Karpas-422 (cell line): ENCODE measurements around the gene BCKDHB. TPM values are rescaled to one million over a fixed set of nuclear protein-coding genes. Genes with fewer than 3 reads are reported as not detected.

Experiments
- DNase-seq: peaks from one replicate; pipeline ENCODE4 v3.0.0-alpha.2; 2015
- H2AFZ ChIP-seq: fragments of 200-600 bp; sonication (generic); 2 replicates; pipeline ENCODE4 v1.6.1; 2014; ENCODE audit warnings: antibody characterized with exemption, low read length, mixed read lengths
- H3K27ac ChIP-seq: fragments of 200-600 bp; sonication (generic); 2 replicates; pipeline ENCODE4 v1.5.1; 2014; ENCODE audit warnings: mild to moderate bottlenecking, low read length, moderate library complexity
- H3K27me3 ChIP-seq: fragments of 200-600 bp; sonication (generic); 2 replicates; pipeline ENCODE4 v1.6.1; 2014; ENCODE audit warnings: low read length, mixed read lengths
- H3K36me3 ChIP-seq: fragments of 200-600 bp; sonication (generic); 2 replicates; pipeline ENCODE4 v1.6.1; 2014; ENCODE audit warnings: low read length, mixed read lengths; ENCODE audit not compliant: insufficient read depth
- H3K4me1 ChIP-seq: fragments of 200-600 bp; sonication (generic); 2 replicates; pipeline ENCODE4 v1.6.1; 2014; ENCODE audit warnings: mild to moderate bottlenecking, low read length, mixed read lengths
- H3K4me2 ChIP-seq: fragments of 200-600 bp; sonication (generic); 2 replicates; pipeline ENCODE4 v1.6.1; 2014; ENCODE audit warnings: low read length, low read depth, mild to moderate bottlenecking; ENCODE audit not compliant: poor library complexity, severe bottlenecking
- H3K4me3 ChIP-seq: fragments of 200-600 bp; sonication (generic); 2 replicates; pipeline ENCODE4 v1.5.1; 2014; ENCODE audit warnings: mild to moderate bottlenecking, antibody characterized with exemption, low read length, mixed read lengths
- H3K79me2 ChIP-seq: fragments of 200-600 bp; sonication (generic); 2 replicates; pipeline ENCODE4 v1.6.1; 2014; ENCODE audit warnings: mild to moderate bottlenecking, low read length, mixed read lengths
- H3K9ac ChIP-seq: fragments of 200-600 bp; sonication (generic); 2 replicates; pipeline ENCODE4 v1.6.0; 2014; ENCODE audit warnings: low read length
- H3K9me2 ChIP-seq: fragments of 200-600 bp; sonication (generic), shearing (Covaris generic); replicated peaks from 2 replicates; pipeline ENCODE4 v1.6.0; 2014; ENCODE audit warnings: mild to moderate bottlenecking, low read length, moderate library complexity; ENCODE audit not compliant: insufficient read depth
- H3K9me3 ChIP-seq: fragments of 300-700, 200-600 bp; sonication (generic); 2 replicates; pipeline ENCODE4 v1.6.1; 2014; ENCODE audit warnings: low read length, mixed read lengths
- H4K20me1 ChIP-seq: fragments of 200-600 bp; sonication (generic); 2 replicates; pipeline ENCODE4 v1.6.1; 2014; ENCODE audit warnings: mild to moderate bottlenecking, antibody characterized with exemption, low read length, low read depth; ENCODE audit not compliant: insufficient read depth
- total RNA-seq: library from RNA; depleted of rRNA; stranded (reverse); fragments of >200 nt; shearing (Covaris generic); gene quantifications from 2 replicates; pipeline ENCODE4 v1.2.3, GENCODE V29; 2014; ENCODE audit warnings: low replicate concordance

BCKDHB gene
- total RNA-seq, 1 experiment from 2014 or later: 58.3 TPM

DNA sequence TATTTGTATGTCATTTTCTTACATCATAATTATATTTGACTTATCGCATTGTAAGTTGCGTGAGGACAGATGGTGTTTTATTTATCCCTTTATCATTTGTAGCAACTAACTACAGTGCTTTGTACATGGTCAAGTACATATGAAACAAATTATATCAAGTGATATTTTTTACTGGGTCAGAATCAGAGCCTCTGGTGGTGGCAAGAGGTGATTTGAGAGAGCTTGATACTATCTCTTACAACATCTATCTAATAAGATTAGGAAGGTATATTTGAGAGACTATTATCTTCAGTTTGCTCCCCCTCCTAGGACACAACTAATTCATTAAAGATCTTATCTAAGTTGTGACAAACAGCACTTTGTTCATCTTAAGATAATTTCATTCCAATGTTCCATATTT is 47.7 kb downstream of the BCKDHB start:
- H3K9me3 ChIP-seq: no peaks in the 10 kb centered on the region
- H3K4me3 ChIP-seq: no peak overlapping the region
- peaks cover 54% of the 10 kb centered on the region for H3K79me2 ChIP-seq
- H3K4me2 ChIP-seq: no peak overlapping the region
- H3K9ac ChIP-seq: no peak overlapping the region
- no peak overlapping the region for H2AFZ ChIP-seq
- H3K36me3 ChIP-seq: no peaks in the 10 kb centered on the region
- no peak for DNase-seq
- H3K27me3 ChIP-seq: no peaks in the 10 kb centered on the region
- H3K4me1 ChIP-seq: no peaks in the 10 kb centered on the region
- no peaks in the 10 kb centered on the region for H4K20me1 ChIP-seq
- no peaks in the 10 kb centered on the region for H3K9me2 ChIP-seq
- no peak overlapping the region for H3K27ac ChIP-seq

DNA sequence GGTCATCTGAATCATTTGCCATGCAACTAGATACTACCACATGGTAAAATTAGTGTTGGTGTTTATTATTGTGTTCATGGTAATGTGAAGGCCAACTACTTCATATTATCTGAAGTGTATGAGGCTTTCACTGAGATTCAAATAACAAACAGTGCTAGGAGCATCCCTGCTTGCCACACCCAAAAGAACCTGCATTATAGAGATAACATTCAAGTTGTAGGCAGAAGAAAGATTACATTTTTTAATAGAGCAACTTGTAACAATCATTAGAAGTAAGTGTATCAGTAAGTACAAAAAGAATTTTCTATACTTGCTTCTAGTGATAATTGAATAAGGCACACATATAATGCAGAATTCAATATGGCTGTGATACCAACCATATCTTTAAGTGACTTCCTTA is 49.8 kb downstream of the BCKDHB start:
- no peak overlapping the region for H3K4me3 ChIP-seq
- no peak for DNase-seq
- H3K9ac ChIP-seq: no peak overlapping the region
- no peaks in the 10 kb centered on the region for H3K9me3 ChIP-seq
- no peaks in the 10 kb centered on the region for H3K36me3 ChIP-seq
- H3K4me2 ChIP-seq: no peak overlapping the region
- no peak overlapping the region for H3K27ac ChIP-seq
- no peaks in the 10 kb centered on the region for H3K27me3 ChIP-seq
- H3K79me2 ChIP-seq: peaks cover 58% of the 10 kb centered on the region
- no peak overlapping the region for H2AFZ ChIP-seq
- H3K4me1 ChIP-seq: no peaks in the 10 kb centered on the region
- H4K20me1 ChIP-seq: no peaks in the 10 kb centered on the region
- no peaks in the 10 kb centered on the region for H3K9me2 ChIP-seq

DNA sequence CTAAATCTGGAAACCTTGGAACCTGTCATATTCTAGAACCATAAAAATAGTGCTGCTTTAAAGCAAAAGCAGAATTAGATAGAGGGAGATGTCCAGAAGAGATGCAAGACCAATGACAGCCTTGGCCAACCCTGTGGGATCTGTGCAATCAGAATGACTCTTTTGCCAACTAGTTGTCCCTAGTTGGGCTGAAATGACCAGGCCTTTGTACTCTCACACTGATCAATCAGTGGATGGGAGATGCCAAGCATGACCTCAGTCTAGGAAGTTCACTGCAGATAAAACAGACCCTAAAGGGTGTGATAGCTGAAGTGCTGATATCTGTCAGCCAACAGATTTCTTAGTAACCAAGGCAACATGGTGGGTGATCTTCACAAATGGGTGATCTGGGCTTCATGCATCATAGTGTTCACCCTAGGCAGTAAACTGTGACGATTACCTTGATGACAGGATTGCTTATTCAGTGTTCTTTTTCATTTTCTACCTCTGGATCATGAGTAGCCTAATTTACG is 52.1 kb downstream of the BCKDHB start:
- Histone ChIP-seq H3K36me3 (no peaks in the 10 kb centered on the region), H3K27ac (no peak overlapping the region), H3K9me3 (no peaks in the 10 kb centered on the region), H3K9me2 (no peaks in the 10 kb centered on the region), H4K20me1 (no peaks in the 10 kb centered on the region), H3K27me3 (no peaks in the 10 kb centered on the region), H3K9ac (no peak overlapping the region), H3K4me3 (no peak overlapping the region), H2AFZ (no peak overlapping the region), H3K79me2 (peaks cover 61% of the 10 kb centered on the region), H3K4me2 (no peak overlapping the region), H3K4me1 (peaks cover 6% of the 10 kb centered on the region)
- DNase-seq: no peak

DNA sequence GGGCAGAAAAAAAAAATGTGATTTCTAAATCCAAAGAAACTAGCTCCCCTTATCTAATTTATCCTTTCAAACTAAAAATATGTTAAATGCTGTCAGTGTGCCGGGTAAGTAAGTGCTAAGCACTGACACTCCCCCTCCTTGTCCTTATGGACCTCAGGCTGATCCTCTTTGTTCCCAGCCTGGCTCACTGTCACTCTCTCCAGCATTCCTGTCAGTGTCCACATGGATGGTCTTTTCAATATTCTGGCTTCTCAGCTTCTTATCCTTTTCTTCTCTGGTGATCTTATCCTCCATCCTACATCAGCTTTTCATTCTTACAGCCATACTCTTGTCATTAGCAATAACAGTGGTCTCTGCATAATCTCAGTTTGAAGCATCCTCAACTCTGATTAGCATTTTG is 55.0 kb downstream of the BCKDHB start:
- Histone ChIP-seq H3K4me2 (no peak overlapping the region), H3K9me2 (no peaks in the 10 kb centered on the region), H3K4me3 (no peak overlapping the region), H3K27me3 (no peaks in the 10 kb centered on the region), H3K36me3 (no peaks in the 10 kb centered on the region), H3K9ac (no peak overlapping the region), H3K79me2 (peaks cover 60% of the 10 kb centered on the region), H3K27ac (no peak overlapping the region), H3K9me3 (no peaks in the 10 kb centered on the region), H4K20me1 (no peaks in the 10 kb centered on the region), H2AFZ (no peak overlapping the region), H3K4me1 (peaks cover 23% of the 10 kb centered on the region)
- no peak for DNase-seq

DNA sequence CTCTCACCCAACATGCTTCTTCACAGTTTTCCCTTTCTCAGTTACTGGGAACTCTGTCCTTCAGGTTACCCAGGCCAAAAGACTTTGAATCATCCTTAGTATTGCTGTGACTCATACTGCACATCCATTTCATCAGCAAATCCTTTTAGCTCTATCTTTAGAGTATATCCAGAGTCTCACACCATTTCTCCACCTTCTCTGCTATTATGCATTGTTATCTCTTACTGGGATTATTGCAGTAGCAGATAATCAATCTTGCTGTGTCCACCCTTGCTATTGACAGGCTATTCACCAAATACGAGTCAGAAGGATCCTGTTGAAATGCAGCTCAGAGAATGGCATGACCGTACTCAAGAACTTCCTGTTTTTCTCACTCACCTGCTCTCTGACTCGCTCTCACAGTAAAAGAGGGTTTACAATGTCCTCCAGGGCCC is 57.3 kb downstream of the BCKDHB start:
- Histone ChIP-seq H3K79me2 (peaks cover 46% of the 10 kb centered on the region), H3K9ac (peak overlapping the region; percentile 31), H2AFZ (peak overlapping the region; percentile 42), H3K4me2 (peak overlapping the region; percentile 52), H3K4me3 (peak overlapping the region; percentile 21), H3K9me2 (no peaks in the 10 kb centered on the region), H3K27me3 (no peaks in the 10 kb centered on the region), H3K27ac (peak overlapping the region; percentile 73), H3K4me1 (peaks cover 23% of the 10 kb centered on the region), H4K20me1 (no peaks in the 10 kb centered on the region), H3K36me3 (no peaks in the 10 kb centered on the region), H3K9me3 (no peaks in the 10 kb centered on the region)
- DNase-seq: peak; percentile 82

DNA sequence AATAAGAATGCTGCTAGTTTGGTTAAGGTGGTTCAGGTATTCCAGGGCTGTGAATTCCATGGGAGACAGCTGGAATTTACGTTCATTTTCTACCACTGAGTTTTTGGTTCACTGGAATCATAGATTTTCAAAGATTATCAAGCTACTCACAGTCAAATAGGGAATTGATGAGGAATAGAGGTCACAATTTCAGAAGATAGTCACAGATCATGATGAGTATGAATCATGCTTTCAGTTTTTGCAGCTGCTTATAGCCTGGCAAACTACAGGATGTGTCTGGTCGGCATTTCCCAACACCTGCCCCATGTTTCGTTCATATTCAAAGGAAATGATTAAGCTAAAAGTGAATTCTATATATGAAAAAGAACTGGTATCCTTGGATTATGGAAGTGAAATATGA is 58.7 kb downstream of the BCKDHB start:
- Histone ChIP-seq H3K4me2 (peak overlapping the region; percentile 14), H3K4me1 (peaks cover 23% of the 10 kb centered on the region), H3K27me3 (no peaks in the 10 kb centered on the region), H3K27ac (no peak overlapping the region), H3K9me3 (no peaks in the 10 kb centered on the region), H3K79me2 (peaks cover 37% of the 10 kb centered on the region), H3K36me3 (peaks cover 7% of the 10 kb centered on the region; the same call in 1 of the 2 replicates), H2AFZ (no peak overlapping the region), H3K9ac (no peak overlapping the region), H4K20me1 (no peaks in the 10 kb centered on the region), H3K4me3 (no peak overlapping the region), H3K9me2 (no peaks in the 10 kb centered on the region)
- no peak for DNase-seq

DNA sequence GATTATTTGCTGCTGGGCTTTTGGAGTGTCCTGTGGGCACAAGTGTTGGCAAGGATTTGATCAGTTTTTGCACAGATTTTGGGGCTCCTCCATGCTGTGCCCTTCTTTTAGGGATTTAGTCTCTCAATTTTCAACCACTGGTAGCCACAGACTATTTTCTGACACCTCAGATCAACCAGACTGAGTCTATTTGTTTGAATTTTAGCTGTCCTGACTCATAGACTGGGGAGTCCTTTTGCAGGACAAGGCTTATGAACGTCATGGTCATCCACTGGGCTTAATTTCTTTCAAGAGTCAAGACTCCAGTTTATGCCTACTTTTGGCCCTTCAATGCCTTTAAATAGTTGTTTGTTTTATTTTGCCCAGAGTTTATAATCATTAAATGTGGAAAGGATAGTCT is 59.3 kb downstream of the BCKDHB start:
- H3K36me3 ChIP-seq: peaks cover 11% of the 10 kb centered on the region; the same call in 1 of the 2 replicates
- no peak overlapping the region for H3K27ac ChIP-seq
- no peak overlapping the region for H3K9ac ChIP-seq
- H3K27me3 ChIP-seq: no peaks in the 10 kb centered on the region
- peaks cover 23% of the 10 kb centered on the region for H3K4me1 ChIP-seq
- H3K4me3 ChIP-seq: no peak overlapping the region
- H3K9me2 ChIP-seq: no peaks in the 10 kb centered on the region
- no peak overlapping the region for H3K4me2 ChIP-seq
- H4K20me1 ChIP-seq: no peaks in the 10 kb centered on the region
- H3K79me2 ChIP-seq: peaks cover 40% of the 10 kb centered on the region
- H2AFZ ChIP-seq: no peak overlapping the region
- no peak for DNase-seq
- H3K9me3 ChIP-seq: no peaks in the 10 kb centered on the region

DNA sequence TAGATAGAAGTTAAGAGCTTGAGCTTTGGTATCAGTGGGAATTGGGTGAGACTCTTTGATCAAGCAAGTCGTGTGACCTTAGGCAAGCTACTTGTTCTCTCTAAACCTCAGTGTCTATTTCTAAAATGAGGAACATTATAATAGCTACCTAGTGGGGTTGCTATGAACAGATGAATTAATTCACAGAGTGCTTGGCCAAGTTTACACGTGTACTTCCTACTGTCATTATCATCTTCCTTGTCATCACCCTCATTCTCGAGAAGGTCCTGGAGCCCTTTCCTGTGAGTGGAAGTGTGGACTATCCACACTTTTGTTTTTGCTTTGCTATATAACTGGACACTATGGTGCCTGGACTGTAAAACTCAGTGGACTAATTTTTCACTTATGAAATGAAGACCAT is 64.0 kb downstream of the BCKDHB start:
- Histone ChIP-seq H3K79me2 (peaks cover 19% of the 10 kb centered on the region), H3K9me2 (no peaks in the 10 kb centered on the region), H4K20me1 (no peaks in the 10 kb centered on the region), H3K27me3 (no peaks in the 10 kb centered on the region), H3K4me3 (no peak overlapping the region), H3K9me3 (no peaks in the 10 kb centered on the region), H3K36me3 (peaks cover 20% of the 10 kb centered on the region), H2AFZ (no peak overlapping the region), H3K4me1 (no peaks in the 10 kb centered on the region), H3K27ac (peak overlapping the region; percentile 27; the same call in 1 of the 2 replicates), H3K9ac (no peak overlapping the region), H3K4me2 (no peak overlapping the region)
- no peak for DNase-seq
